SK-N-SH (cell line): ENCODE results near the gene FBF1. TPM values are rescaled to one million over a fixed set of nuclear protein-coding genes. Genes with fewer than 3 reads are reported as not detected.

ENCODE experiments used
- CTCF ChIA-PET: fragments of 300-600, 350-600 bp; formaldehyde crosslinking; extraction: SDS; loops from one replicate; lab custom pipeline; 2021; lab: Yijun Ruan, JAX
- POLR2A ChIA-PET: fragments of 350-600 bp; sonication (Branson Sonifier 250); formaldehyde crosslinking; extraction: SDS; loops from one replicate; lab custom pipeline; 2020; ENCODE audit warnings: antibody characterized with exemption, inconsistent platforms; lab: Yijun Ruan, JAX
- DNase-seq: peaks from one replicate; pipeline ENCODE4 v3.0.0; 2012
- H2AFZ ChIP-seq: fragments of 200-600 bp; sonication (generic); 2 replicates; pipeline ENCODE4 v1.8.1; 2016; ENCODE audit warnings: antibody characterized with exemption, mild to moderate bottlenecking, low read depth
- H3F3A ChIP-seq: fragments of 200-600 bp; sonication (generic); replicated peaks from 2 replicates; pipeline ENCODE3; 2016; ENCODE audit warnings: antibody characterized with exemption, mild to moderate bottlenecking; ENCODE audit not compliant: insufficient read depth
- H3K27ac ChIP-seq, 2 experiments: fragments of 200-500 bp in 1 of 2; fragments of 200-600 bp in 1 of 2; sonication (Bioruptor generic) in 1 of 2; sonication (generic), shearing (Covaris generic) in 1 of 2; 2 replicates each; pipeline versions ENCODE4 v1.5.1 to v1.6.1; 2014 to 2016; ENCODE audit warnings: low read depth in 2 of 2, inconsistent platforms in 1 of 2, low read length in 1 of 2, mild to moderate bottlenecking in 1 of 2, mixed read lengths in 1 of 2
- H3K27me3 ChIP-seq: fragments of 200-600 bp; sonication (generic), shearing (Covaris generic); 2 replicates; pipeline ENCODE4 v1.6.1; 2016; ENCODE audit warnings: mixed run types; ENCODE audit not compliant: insufficient read depth
- H3K36me3 ChIP-seq, 2 experiments: fragments of 200-500 bp in 1 of 2; fragments of 200-600 bp in 1 of 2; sonication (Bioruptor generic) in 1 of 2; sonication (generic) in 1 of 2; replicated peaks in 1 of 2; 2 replicates each; pipeline versions ENCODE3 to v1.5.1; 2014 to 2016; ENCODE audit warnings: low read length in 1 of 2, mild to moderate bottlenecking in 1 of 2; ENCODE audit not compliant: insufficient read depth in 2 of 2, control insufficient read depth in 1 of 2
- H3K4me1 ChIP-seq, 2 experiments: fragments of 200-500 bp in 1 of 2; fragments of 200-600 bp in 1 of 2; sonication (Bioruptor generic) in 1 of 2; sonication (generic), shearing (Covaris generic) in 1 of 2; 2 replicates each; pipeline versions ENCODE4 v1.5.1 to v1.6.1; 2014 to 2016; ENCODE audit warnings: low read depth in 1 of 2, low read length in 1 of 2, mixed run types in 1 of 2; ENCODE audit not compliant: insufficient read depth in 2 of 2, control insufficient read depth in 1 of 2
- H3K4me2 ChIP-seq: fragments of 200-600 bp; sonication (generic), shearing (Covaris generic); 2 replicates; pipeline ENCODE4 v1.6.1; 2017; ENCODE audit warnings: mixed run types
- H3K4me3 ChIP-seq, 2 experiments: fragments of 200-500 bp in 1 of 2; fragments of 200-600 bp in 1 of 2; sonication (Bioruptor generic) in 1 of 2; sonication (generic), shearing (Covaris generic) in 1 of 2; 2 replicates each; pipeline versions ENCODE4 v1.5.1 to v1.8.1; 2014 to 2016; ENCODE audit warnings: low read depth in 2 of 2, inconsistent platforms in 1 of 2, low read length in 1 of 2, mild to moderate bottlenecking in 1 of 2, mixed read lengths in 1 of 2, moderate library complexity in 1 of 2
- H3K79me2 ChIP-seq: fragments of 200-600 bp; sonication (generic); 2 replicates; pipeline ENCODE4 v1.8.1; 2017; ENCODE audit warnings: mild to moderate bottlenecking; ENCODE audit not compliant: insufficient read depth
- H3K9ac ChIP-seq: fragments of 200-600 bp; sonication (generic); 2 replicates; pipeline ENCODE4 v1.6.1; 2017; ENCODE audit warnings: mixed run types
- H3K9me2 ChIP-seq: fragments of 200-600 bp; sonication (generic); 2 replicates; pipeline ENCODE4 v1.6.1; 2017; ENCODE audit warnings: mixed run types
- H3K9me3 ChIP-seq: fragments of 200-600 bp; sonication (generic); 2 replicates; pipeline ENCODE4 v1.6.1; 2017; ENCODE audit warnings: mixed run types, mild to moderate bottlenecking, moderate library complexity
- H4K20me1 ChIP-seq: fragments of 200-600 bp; sonication (generic); 2 replicates; pipeline ENCODE4 v1.6.1; 2017; ENCODE audit warnings: mild to moderate bottlenecking, mixed run types; ENCODE audit not compliant: insufficient read depth
- CHD2 ChIP-seq: fragments of 150-350 bp; IDR thresholded peaks from 2 replicates; pipeline ENCODE4 v1.6.1; 2018; ENCODE audit warnings: low read length; ENCODE audit not compliant: partially characterized antibody
- CTCF ChIP-seq: fragments of 200-600 bp; sonication (generic); IDR thresholded peaks from 2 replicates; pipeline ENCODE4 v1.6.1; 2017; ENCODE audit warnings: antibody characterized with exemption, mild to moderate bottlenecking, moderate library complexity
- ELF1 ChIP-seq: IDR thresholded peaks from 2 replicates; pipeline ENCODE4 v1.4.0; 2012
- FOSL2 ChIP-seq: IDR thresholded peaks from 2 replicates; pipeline ENCODE4 v1.4.0; 2012; ENCODE audit warnings: low read depth, mild to moderate bottlenecking, moderate library complexity, borderline replicate concordance
- FOXJ3 ChIP-seq: sonication (generic); formaldehyde crosslinking; IDR thresholded peaks from 2 replicates; pipeline ENCODE4 v1.5.1; 2020; ENCODE audit warnings: mild to moderate bottlenecking, missing genetic modification reagents
- FOXM1 ChIP-seq: IDR thresholded peaks from 2 replicates; pipeline ENCODE4 v1.4.0; 2012; ENCODE audit warnings: low read depth, mild to moderate bottlenecking
- JUND ChIP-seq: IDR thresholded peaks from 2 replicates; pipeline ENCODE4 v1.4.0; 2012
- MEF2A ChIP-seq: IDR thresholded peaks from 2 replicates; pipeline ENCODE4 v1.4.0; 2012; ENCODE audit warnings: low read depth, borderline replicate concordance
- POLR2AphosphoS5 ChIP-seq: IDR thresholded peaks from 2 replicates; pipeline ENCODE4 v1.6.1; 2012; ENCODE audit warnings: low read depth, low read length
- RCOR1 ChIP-seq: fragments of 150-350 bp; IDR thresholded peaks from 2 replicates; pipeline ENCODE4 v1.6.1; 2017; ENCODE audit warnings: antibody characterized with exemption, low read length
- RFX5 ChIP-seq: IDR thresholded peaks from 2 replicates; pipeline ENCODE4 v1.6.1; 2012; ENCODE audit warnings: mild to moderate bottlenecking, improper control_type of control experiment, low read length
- RXRA ChIP-seq: IDR thresholded peaks from 2 replicates; pipeline ENCODE4 v1.4.0; 2012; ENCODE audit warnings: low read depth, mild to moderate bottlenecking, borderline replicate concordance
- SMC3 ChIP-seq: IDR thresholded peaks from 2 replicates; pipeline ENCODE4 v1.6.1; 2012; ENCODE audit warnings: low read depth, low read length, improper control_type of control experiment
- TCF12 ChIP-seq: IDR thresholded peaks from 2 replicates; pipeline ENCODE4 v1.4.0; 2012
- USF1 ChIP-seq: IDR thresholded peaks from 2 replicates; pipeline ENCODE4 v1.4.0; 2012; ENCODE audit warnings: low read depth, borderline replicate concordance
- ZBTB33 ChIP-seq: IDR thresholded peaks from 2 replicates; pipeline ENCODE4 v1.4.0; 2012; ENCODE audit warnings: low read depth, borderline replicate concordance
- WGBS: methylation state at CpG from one replicate; pipeline ENCODE4 v1.1.6; 2017; ENCODE audit warnings: low lambda C conversion rate; 5-methylcytosine and 5-hydroxymethylcytosine counted together
- polyA plus RNA-seq, 3 experiments: library from polyadenylated mRNA; depleted of rRNA; stranded (reverse); fragments of >200 nt; gene quantifications; 2 replicates each; pipeline ENCODE4 v1.2.3, GENCODE V29; 2012
- TF ChIP-seq, protein P1 (sequence below): IDR thresholded peaks from 2 replicates; pipeline ENCODE4 v1.6.1; 2012; ENCODE audit warnings: mild to moderate bottlenecking, low read depth, low read length, moderate library complexity
- TF ChIP-seq, protein P2 (sequence below): fragments of 150-350 bp; IDR thresholded peaks from 2 replicates; pipeline ENCODE4 v1.6.1; 2017; ENCODE audit warnings: antibody characterized with exemption, low read length, low read depth, borderline replicate concordance
- TF ChIP-seq, protein P3 (sequence below): IDR thresholded peaks from 2 replicates; pipeline ENCODE4; 2012

FBF1 gene
- polyA plus RNA-seq, 1 of the 3 experiments (the other 2 are of a cell fraction), result 19.0 TPM

DNA sequence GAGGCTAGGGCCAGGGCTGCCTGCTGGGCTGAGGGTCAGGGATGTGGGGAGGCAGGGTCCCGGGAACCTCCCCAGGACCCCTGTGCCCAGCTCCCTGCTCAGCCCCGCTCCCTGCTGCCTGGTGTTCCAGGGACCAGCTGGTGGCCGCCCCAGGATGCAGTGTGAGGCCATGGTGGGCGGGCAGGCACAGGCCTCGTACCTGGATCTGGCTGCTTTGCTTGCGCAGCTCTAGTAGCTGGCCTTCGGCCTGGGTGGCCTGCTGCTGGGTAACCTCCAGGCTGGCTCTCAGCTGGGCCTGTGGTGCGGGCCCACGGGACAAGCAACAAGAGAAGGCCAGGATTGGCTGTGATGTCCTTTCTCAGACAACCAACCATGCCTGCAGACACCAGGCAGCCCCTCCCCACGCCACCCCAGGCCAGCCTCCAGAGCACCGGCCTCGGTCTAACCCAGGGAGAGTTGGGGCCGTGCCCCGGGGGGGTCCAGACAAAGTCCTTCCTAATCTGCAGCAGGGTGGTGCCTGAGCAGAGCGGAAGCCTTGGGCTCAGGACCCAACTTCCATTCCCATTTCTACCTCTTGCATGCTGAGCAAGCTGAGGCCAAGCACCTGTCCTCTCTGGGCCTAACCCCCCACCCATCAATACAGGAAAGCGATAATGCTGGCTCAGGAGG, 48.2 kb downstream of the FBF1 start:
- POLR2A ChIA-PET, result interaction anchor here (1.0 to 1.5 kb wide), 3 partner anchors 13 to 49 kb away, joined by 3 to 4 read pairs (median 3); no protein-coding TSS in a partner anchor

More for the DNA sequence above, 48.2 kb downstream of the FBF1 start:
- no peak overlapping the region for H3K27ac ChIP-seq
- peaks cover 28% of the 10 kb centered on the region for H3F3A ChIP-seq
- H3K36me3 ChIP-seq, result peaks cover 0 to 18% of the 10 kb centered on the region in 2 experiments
- H2AFZ ChIP-seq, result no peak overlapping the region
- H3K4me2 ChIP-seq, result no peak overlapping the region
- H4K20me1 ChIP-seq, result no peaks in the 10 kb centered on the region
- H3K79me2 ChIP-seq, result peaks cover 32% of the 10 kb centered on the region
- DNase-seq, result no peak
- H3K27me3 ChIP-seq, result no peaks in the 10 kb centered on the region
- TF ChIP-seq, protein P1, sequence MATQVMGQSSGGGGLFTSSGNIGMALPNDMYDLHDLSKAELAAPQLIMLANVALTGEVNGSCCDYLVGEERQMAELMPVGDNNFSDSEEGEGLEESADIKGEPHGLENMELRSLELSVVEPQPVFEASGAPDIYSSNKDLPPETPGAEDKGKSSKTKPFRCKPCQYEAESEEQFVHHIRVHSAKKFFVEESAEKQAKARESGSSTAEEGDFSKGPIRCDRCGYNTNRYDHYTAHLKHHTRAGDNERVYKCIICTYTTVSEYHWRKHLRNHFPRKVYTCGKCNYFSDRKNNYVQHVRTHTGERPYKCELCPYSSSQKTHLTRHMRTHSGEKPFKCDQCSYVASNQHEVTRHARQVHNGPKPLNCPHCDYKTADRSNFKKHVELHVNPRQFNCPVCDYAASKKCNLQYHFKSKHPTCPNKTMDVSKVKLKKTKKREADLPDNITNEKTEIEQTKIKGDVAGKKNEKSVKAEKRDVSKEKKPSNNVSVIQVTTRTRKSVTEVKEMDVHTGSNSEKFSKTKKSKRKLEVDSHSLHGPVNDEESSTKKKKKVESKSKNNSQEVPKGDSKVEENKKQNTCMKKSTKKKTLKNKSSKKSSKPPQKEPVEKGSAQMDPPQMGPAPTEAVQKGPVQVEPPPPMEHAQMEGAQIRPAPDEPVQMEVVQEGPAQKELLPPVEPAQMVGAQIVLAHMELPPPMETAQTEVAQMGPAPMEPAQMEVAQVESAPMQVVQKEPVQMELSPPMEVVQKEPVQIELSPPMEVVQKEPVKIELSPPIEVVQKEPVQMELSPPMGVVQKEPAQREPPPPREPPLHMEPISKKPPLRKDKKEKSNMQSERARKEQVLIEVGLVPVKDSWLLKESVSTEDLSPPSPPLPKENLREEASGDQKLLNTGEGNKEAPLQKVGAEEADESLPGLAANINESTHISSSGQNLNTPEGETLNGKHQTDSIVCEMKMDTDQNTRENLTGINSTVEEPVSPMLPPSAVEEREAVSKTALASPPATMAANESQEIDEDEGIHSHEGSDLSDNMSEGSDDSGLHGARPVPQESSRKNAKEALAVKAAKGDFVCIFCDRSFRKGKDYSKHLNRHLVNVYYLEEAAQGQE, result no peak
- TF ChIP-seq JUND (no peak), ELF1 (no peak), RFX5 (no peak), SMC3 (no peak), RCOR1 (no peak), FOXM1 (no peak), POLR2AphosphoS5 (no peak), FOSL2 (no peak), MEF2A (no peak), TCF12 (no peak), CTCF (no peak), USF1 (no peak), CHD2 (no peak), FOXJ3 (CRISPR knock-in tag) (no peak), ZBTB33 (no peak), RXRA (no peak)
- TF ChIP-seq, protein P2, sequence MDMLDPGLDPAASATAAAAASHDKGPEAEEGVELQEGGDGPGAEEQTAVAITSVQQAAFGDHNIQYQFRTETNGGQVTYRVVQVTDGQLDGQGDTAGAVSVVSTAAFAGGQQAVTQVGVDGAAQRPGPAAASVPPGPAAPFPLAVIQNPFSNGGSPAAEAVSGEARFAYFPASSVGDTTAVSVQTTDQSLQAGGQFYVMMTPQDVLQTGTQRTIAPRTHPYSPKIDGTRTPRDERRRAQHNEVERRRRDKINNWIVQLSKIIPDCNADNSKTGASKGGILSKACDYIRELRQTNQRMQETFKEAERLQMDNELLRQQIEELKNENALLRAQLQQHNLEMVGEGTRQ, result no peak
- TF ChIP-seq, protein P3, sequence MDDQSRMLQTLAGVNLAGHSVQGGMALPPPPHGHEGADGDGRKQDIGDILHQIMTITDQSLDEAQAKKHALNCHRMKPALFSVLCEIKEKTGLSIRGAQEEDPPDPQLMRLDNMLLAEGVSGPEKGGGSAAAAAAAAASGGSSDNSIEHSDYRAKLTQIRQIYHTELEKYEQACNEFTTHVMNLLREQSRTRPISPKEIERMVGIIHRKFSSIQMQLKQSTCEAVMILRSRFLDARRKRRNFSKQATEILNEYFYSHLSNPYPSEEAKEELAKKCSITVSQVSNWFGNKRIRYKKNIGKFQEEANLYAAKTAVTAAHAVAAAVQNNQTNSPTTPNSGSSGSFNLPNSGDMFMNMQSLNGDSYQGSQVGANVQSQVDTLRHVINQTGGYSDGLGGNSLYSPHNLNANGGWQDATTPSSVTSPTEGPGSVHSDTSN, result no peak
- no peaks in the 10 kb centered on the region for H3K9me3 ChIP-seq
- 95% methylated on average over 11 of the region's 16 CpGs for WGBS
- CTCF ChIA-PET, result interaction anchor here (0.9 to 16.0 kb wide), 6 partner anchors 12 to 113 kb away, joined by 3 to 214 read pairs (median 16); partner anchors contain the start of genes MRPL38 and TRIM47
- H3K4me3 ChIP-seq, result no peak overlapping the region
- no peak overlapping the region for H3K9ac ChIP-seq
- H3K4me1 ChIP-seq, result peaks cover 9 to 13% of the 10 kb centered on the region in 2 experiments; a peak in 3 of 4 replicates
- H3K9me2 ChIP-seq, result no peaks in the 10 kb centered on the region
